NCI-H146 (cell line): ENCODE results near the gene GLI3.

ENCODE experiments used
- DNase-seq: peaks from one replicate; lab custom pipeline; 2025; lab: John Stamatoyannopoulos, UW

The GLI3 gene

GRCh38 chr7:42033480-42033879 is 203.5 kb downstream of the GLI3 start:
- DNase-seq, result no peak

GRCh38 chr7:42029405-42029804 is 207.6 kb downstream of the GLI3 start:
- no peak for DNase-seq

- no peak for DNase-seq
Measured at GRCh38 chr7:42027521-42027920, 209.5 kb downstream of the GLI3 start.

GRCh38 chr7:42026622-42027197 is 210.3 kb downstream of the GLI3 start:
- DNase-seq, result no peak

- DNase-seq, result no peak
Measured at GRCh38 chr7:42025635-42026375, 211.2 kb downstream of the GLI3 start.

GRCh38 chr7:42024537-42024936 is 212.5 kb downstream of the GLI3 start:
- no peak for DNase-seq

- no peak for DNase-seq
Measured at GRCh38 chr7:42023262-42023661, 213.7 kb downstream of the GLI3 start.

- no peak for DNase-seq
Measured at GRCh38 chr7:42022791-42023190, 214.2 kb downstream of the GLI3 start.

- DNase-seq, result no peak
Measured at GRCh38 chr7:42022056-42022455, 215.0 kb downstream of the GLI3 start.

- no peak for DNase-seq
Measured at GRCh38 chr7:42021631-42022030, 215.4 kb downstream of the GLI3 start.

GRCh38 chr7:42020061-42020460 is 216.9 kb downstream of the GLI3 start:
- no peak for DNase-seq

GRCh38 chr7:42017349-42017986 is 219.5 kb downstream of the GLI3 start:
- DNase-seq, result no peak

- no peak for DNase-seq
Measured at GRCh38 chr7:42016517-42016916, 220.5 kb downstream of the GLI3 start.

GRCh38 chr7:42014625-42015618 is 222.1 kb downstream of the GLI3 start:
- DNase-seq, result peak; percentile 3

- no peak for DNase-seq
Measured at GRCh38 chr7:42012786-42013360, 224.1 kb downstream of the GLI3 start.

- DNase-seq, result no peak
Measured at GRCh38 chr7:42012313-42012712, 224.7 kb downstream of the GLI3 start.

- DNase-seq, result no peak
Measured at GRCh38 chr7:42011846-42012245, 225.2 kb downstream of the GLI3 start.

GRCh38 chr7:42010751-42011150 is 226.3 kb downstream of the GLI3 start:
- no peak for DNase-seq

- DNase-seq, result no peak
Measured at GRCh38 chr7:42006801-42007513, 230.1 kb downstream of the GLI3 start.

- no peak for DNase-seq
Measured at GRCh38 chr7:42002654-42003053, 234.4 kb downstream of the GLI3 start.

GRCh38 chr7:41999736-42000283 is 237.2 kb downstream of the GLI3 start:
- DNase-seq, result no peak
